Measurements from ENCODE around the gene GLRX. TPM values are rescaled to one million over a fixed set of nuclear protein-coding genes. Genes with fewer than 3 reads are reported as not detected.
"Not testable (repeated sequence)": the region's sequence is repeated elsewhere in the genome, so short reads cannot be mapped to it uniquely, and the experiment has no call there.

Gene GLRX, protein sequence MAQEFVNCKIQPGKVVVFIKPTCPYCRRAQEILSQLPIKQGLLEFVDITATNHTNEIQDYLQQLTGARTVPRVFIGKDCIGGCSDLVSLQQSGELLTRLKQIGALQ
- polyA plus RNA-seq (2013, experiment 1 of 2) = 80.8 TPM
- polyA plus RNA-seq (2013, experiment 2 of 2) = 81.5 TPM

DNA sequence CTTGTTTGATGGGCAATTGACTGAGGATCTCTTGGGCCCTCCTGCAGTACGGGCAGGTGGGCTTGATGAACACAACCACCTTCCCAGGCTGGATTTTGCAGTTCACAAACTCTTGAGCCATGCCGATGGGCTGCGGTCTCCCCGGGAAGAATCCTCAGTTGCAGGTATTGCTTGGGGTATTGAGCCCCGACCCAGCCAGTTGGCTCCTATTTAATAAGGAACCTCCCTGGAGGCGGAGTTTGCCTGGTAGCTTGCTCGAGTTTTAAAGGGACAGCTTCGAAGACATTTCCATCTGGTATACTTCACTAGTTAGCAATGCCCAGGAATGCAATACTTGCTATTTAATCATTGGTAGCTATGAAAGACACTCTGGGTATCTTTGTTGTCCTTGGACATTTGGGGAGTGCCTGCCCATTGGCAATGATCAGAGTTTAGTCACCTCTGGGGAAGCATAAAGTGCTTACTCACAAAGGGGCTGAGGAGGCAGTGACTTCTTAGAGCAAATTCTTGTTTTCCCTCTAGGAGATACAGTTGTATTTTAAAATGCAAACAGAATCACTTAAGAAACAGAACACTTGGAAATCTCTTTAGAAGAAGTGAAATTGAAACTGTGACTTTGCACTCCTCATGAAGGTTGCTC lies at the start of gene GLRX:
GLRX (minus strand) TSS at position 185 of the 640 bp plus-strand sequence; CDS start at position 121, 64 bp downstream.
- Histone ChIP-seq H3K27ac (ENCODE audit: low read depth, low read length, severe bottlenecking) (peak within 1 kb of the TSS; percentile 92), H3K4me3 (ENCODE audit: extremely low read depth, insufficient read depth, low read length, poor library complexity, severe bottlenecking) (peak within 1 kb of the TSS; percentile 72), H3K4me1 (ENCODE audit: control insufficient read depth, insufficient read depth, low read length, poor library complexity, severe bottlenecking) (peaks cover 46% of the 10 kb centered on the region), H3K9me3 (ENCODE audit: control insufficient read depth, low read length) (no peaks in the 10 kb centered on the region), H3K36me3 (ENCODE audit: control insufficient read depth, insufficient read depth, low read length) (peaks cover 7% of the 10 kb centered on the region)
- WGBS, 2 experiments (ENCODE audit: insufficient coverage in 2 of 2) = 0 to 1% methylated on average over 4 to 8 of the region's 8 CpGs

DNA sequence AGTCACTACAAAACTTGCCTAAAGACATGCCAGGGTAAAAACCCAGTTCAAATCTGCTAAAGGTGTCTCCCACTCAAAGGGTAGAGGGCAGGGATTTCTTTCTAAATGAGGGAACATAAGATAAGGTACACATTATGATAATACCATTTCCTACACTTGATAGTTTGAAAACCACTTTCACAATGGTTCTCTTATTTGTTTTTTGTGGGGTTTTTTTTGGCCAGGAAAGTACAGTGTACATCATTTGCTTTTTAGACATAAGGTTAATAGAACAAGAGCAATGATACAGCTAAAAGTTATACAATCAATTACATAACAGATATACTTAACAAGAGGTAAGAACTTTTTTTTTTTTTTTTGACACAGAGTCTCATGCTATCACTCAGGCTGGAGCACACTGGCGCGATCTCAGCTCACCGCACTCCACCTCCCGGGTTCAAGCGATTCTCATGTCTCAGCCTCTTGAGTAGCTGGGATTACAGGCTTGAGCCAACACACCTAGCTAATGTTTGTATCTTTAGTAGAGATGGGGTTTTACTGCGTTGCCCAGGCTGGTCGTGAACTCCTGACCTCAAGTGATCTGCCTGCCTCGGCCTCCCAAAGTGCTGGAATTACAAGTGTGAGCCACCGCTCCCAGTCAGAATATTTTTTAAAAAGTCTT lies 48.8 kb upstream of the GLRX start:
- H3K4me3 ChIP-seq (ENCODE audit: extremely low read depth, insufficient read depth, low read length, poor library complexity, severe bottlenecking) = no peak overlapping the region
- H3K4me1 ChIP-seq (ENCODE audit: control insufficient read depth, insufficient read depth, low read length, poor library complexity, severe bottlenecking) = peaks cover 7% of the 10 kb centered on the region
- 86 to 95% methylated on average over 3 to 8 of the region's 9 CpGs for WGBS, 2 experiments (ENCODE audit: insufficient coverage in 2 of 2)
- H3K27ac ChIP-seq (ENCODE audit: low read depth, low read length, severe bottlenecking) = no peak overlapping the region
- H3K36me3 ChIP-seq (ENCODE audit: control insufficient read depth, insufficient read depth, low read length) = no peaks in the 10 kb centered on the region
- H3K9me3 ChIP-seq (ENCODE audit: control insufficient read depth, low read length) = no peaks in the 10 kb centered on the region

DNA sequence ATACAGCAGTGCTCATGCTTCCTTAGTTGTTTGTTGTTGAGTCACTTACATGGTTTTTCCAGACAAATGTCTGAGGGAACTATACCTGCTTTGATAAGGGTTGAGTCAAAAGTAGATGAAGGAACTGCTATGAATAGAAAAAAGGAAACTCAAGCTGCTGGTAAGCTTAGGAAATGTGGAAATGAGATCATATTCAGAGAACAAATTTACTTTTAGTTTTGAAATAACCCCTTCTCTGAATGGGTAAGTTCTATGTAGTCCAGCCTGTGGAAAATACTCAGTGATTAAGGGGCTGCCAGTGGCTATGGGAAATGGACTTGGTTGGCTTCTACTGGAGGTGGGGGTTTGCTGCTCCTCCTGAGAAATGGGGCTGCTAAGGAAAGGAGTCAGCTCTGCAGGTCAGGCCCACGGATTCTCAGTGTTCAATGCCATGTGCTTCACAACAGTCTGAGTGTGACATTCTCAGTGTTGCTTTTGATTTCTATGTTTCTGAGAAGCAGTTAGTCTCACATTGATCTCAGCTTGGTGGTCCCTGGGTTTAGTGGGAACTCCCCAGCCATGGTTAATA lies 47.7 kb upstream of the GLRX start:
- no peaks in the 10 kb centered on the region for H3K36me3 ChIP-seq (ENCODE audit: control insufficient read depth, insufficient read depth, low read length)
- H3K4me3 ChIP-seq (ENCODE audit: extremely low read depth, insufficient read depth, low read length, poor library complexity, severe bottlenecking) = no peak overlapping the region
- H3K9me3 ChIP-seq (ENCODE audit: control insufficient read depth, low read length) = no peaks in the 10 kb centered on the region
- H3K27ac ChIP-seq (ENCODE audit: low read depth, low read length, severe bottlenecking) = no peak overlapping the region
- WGBS, 2 experiments (ENCODE audit: insufficient coverage in 2 of 2) = 86% methylated on average over 1 of the region's 1 CpG; no CpG with 5 or more reads in 1 of the 2 experiments
- peaks cover 7% of the 10 kb centered on the region for H3K4me1 ChIP-seq (ENCODE audit: control insufficient read depth, insufficient read depth, low read length, poor library complexity, severe bottlenecking)

GRCh38 chr5:95869173-95869855 lies 46.8 kb upstream of the GLRX start:
- H3K27ac ChIP-seq (ENCODE audit: low read depth, low read length, severe bottlenecking); H3K9me3 ChIP-seq (ENCODE audit: control insufficient read depth, low read length); H3K4me3 ChIP-seq (ENCODE audit: extremely low read depth, insufficient read depth, low read length, poor library complexity, severe bottlenecking); H3K4me1 ChIP-seq (ENCODE audit: control insufficient read depth, insufficient read depth, low read length, poor library complexity, severe bottlenecking); H3K36me3 ChIP-seq (ENCODE audit: control insufficient read depth, insufficient read depth, low read length): not testable (repeated sequence)
- 90% methylated on average over 2 of the region's 3 CpGs; no CpG with 5 or more reads in 1 of the 2 experiments for WGBS, 2 experiments (ENCODE audit: insufficient coverage in 2 of 2)

DNA sequence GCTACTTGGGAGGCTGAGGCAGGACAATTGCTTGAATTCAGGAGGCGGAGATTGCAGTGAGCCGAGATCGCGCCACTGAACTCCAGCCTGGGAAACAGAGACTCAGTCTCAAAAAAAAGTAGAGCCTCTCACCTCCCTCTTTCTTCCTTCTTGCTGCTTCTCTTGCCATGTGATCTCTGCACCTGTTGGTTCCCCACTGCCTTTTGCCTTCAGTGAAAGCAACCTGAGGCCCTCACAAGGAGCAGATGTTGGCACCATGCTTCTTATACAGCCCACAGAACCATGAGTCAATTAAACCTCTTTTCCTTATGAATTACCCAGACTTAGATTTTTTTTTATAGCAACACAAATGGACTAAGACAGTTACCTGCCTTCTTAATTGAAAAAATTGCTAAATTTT lies 45.6 kb upstream of the GLRX start:
- Histone ChIP-seq H3K36me3 (ENCODE audit: control insufficient read depth, insufficient read depth, low read length) (no peaks in the 10 kb centered on the region), H3K9me3 (ENCODE audit: control insufficient read depth, low read length) (no peaks in the 10 kb centered on the region), H3K4me1 (ENCODE audit: control insufficient read depth, insufficient read depth, low read length, poor library complexity, severe bottlenecking) (peaks cover 7% of the 10 kb centered on the region), H3K4me3 (ENCODE audit: extremely low read depth, insufficient read depth, low read length, poor library complexity, severe bottlenecking) (no peak overlapping the region), H3K27ac (ENCODE audit: low read depth, low read length, severe bottlenecking) (no peak overlapping the region)
- 90 to 95% methylated on average over 4 of the region's 4 CpGs for WGBS, 2 experiments (ENCODE audit: insufficient coverage in 2 of 2)

DNA sequence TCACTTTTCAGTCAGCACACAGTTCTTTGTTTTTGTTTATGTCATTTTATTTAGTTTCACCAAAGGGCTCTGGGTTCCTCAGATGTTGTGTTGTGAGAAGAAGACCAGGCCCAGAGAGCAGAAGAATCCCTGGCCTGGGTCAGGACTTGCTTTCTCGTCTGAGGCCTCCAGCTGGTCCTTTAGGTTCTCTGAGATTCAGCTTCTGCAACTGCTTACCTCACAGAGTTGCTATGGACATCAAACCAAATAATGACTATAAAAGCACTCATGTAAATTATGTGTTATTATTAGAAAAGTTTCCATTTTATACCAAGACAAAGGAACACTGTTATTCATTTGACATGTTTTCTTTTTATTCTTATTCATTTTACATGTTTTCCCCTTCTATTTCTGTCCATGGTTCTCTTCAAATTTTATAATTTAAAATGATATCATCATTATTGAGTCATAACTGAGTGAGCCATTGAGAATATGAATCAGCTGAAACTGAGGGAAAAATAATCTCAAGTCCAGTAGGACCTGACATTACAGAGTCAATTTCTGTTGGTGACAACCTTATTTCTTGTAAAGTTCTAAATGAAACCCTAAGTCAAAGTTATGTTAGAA lies 44.0 kb upstream of the GLRX start:
- H3K4me3 ChIP-seq (ENCODE audit: extremely low read depth, insufficient read depth, low read length, poor library complexity, severe bottlenecking) = no peak overlapping the region
- H3K27ac ChIP-seq (ENCODE audit: low read depth, low read length, severe bottlenecking) = no peak overlapping the region
- no peaks in the 10 kb centered on the region for H3K36me3 ChIP-seq (ENCODE audit: control insufficient read depth, insufficient read depth, low read length)
- no peaks in the 10 kb centered on the region for H3K9me3 ChIP-seq (ENCODE audit: control insufficient read depth, low read length)
- H3K4me1 ChIP-seq (ENCODE audit: control insufficient read depth, insufficient read depth, low read length, poor library complexity, severe bottlenecking) = peaks cover 16% of the 10 kb centered on the region
- 100% methylated on average over 1 of the region's 1 CpG for WGBS, 2 experiments (ENCODE audit: insufficient coverage in 2 of 2)

DNA sequence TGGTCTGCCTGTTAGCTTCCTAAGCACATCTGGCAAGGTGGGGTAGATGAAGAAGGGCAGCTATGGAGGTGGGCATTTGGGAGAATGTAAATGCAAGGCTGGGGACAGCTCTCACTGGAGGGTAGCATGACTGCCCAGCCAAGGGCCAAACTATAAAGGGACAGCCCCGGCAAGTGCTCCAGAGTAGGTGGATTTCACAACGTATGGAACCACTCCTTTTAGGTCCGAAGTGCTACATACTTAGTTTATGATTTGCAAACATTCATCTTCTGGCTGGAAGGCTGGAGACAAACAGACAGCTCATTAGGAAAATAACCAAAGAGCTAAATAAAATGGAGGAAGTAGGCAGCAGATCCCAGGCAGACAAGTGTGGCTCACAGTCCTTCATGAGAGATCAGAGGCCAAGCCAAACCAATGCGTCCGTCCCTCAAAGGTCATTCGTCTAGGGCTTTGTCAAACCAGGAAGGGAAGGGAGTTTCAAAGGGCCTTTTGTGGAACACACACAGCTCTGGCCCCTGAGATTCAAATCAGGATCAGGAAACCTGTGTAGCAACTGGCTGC lies 42.5 kb upstream of the GLRX start:
- WGBS, 2 experiments (ENCODE audit: insufficient coverage in 2 of 2) = 79 to 88% methylated on average over 6 of the region's 6 CpGs
- H3K36me3 ChIP-seq (ENCODE audit: control insufficient read depth, insufficient read depth, low read length) = no peaks in the 10 kb centered on the region
- H3K27ac ChIP-seq (ENCODE audit: low read depth, low read length, severe bottlenecking) = peak overlapping the region; percentile 1
- H3K4me1 ChIP-seq (ENCODE audit: control insufficient read depth, insufficient read depth, low read length, poor library complexity, severe bottlenecking) = peaks cover 17% of the 10 kb centered on the region
- H3K4me3 ChIP-seq (ENCODE audit: extremely low read depth, insufficient read depth, low read length, poor library complexity, severe bottlenecking) = no peak overlapping the region
- H3K9me3 ChIP-seq (ENCODE audit: control insufficient read depth, low read length) = no peaks in the 10 kb centered on the region

DNA sequence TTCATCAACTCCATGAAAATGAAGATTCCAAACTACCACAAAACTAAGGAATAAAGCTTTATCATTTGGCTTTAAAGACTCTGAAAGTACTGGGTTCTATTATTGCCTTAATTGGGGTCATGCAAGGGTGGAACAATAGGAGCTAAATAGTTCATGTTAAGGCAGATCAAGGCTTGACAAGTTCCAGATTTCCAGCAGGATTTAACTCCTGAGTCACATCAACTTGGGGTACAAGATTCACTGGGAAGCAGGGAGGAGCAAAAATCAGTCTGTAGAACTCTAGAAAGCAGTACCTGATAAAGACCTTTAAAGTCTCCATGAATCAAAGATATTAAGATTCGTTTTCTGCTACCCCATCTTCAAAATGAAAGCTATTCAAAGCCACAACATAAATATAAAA lies 41.9 kb upstream of the GLRX start:
- H3K4me1 ChIP-seq (ENCODE audit: control insufficient read depth, insufficient read depth, low read length, poor library complexity, severe bottlenecking) = peaks cover 22% of the 10 kb centered on the region
- no peak overlapping the region for H3K4me3 ChIP-seq (ENCODE audit: extremely low read depth, insufficient read depth, low read length, poor library complexity, severe bottlenecking)
- no peaks in the 10 kb centered on the region for H3K9me3 ChIP-seq (ENCODE audit: control insufficient read depth, low read length)
- no peak overlapping the region for H3K27ac ChIP-seq (ENCODE audit: low read depth, low read length, severe bottlenecking)
- WGBS, 2 experiments (ENCODE audit: insufficient coverage in 2 of 2) = 71% methylated on average over 1 of the region's 1 CpG; no CpG with 5 or more reads in 1 of the 2 experiments
- no peaks in the 10 kb centered on the region for H3K36me3 ChIP-seq (ENCODE audit: control insufficient read depth, insufficient read depth, low read length)

DNA sequence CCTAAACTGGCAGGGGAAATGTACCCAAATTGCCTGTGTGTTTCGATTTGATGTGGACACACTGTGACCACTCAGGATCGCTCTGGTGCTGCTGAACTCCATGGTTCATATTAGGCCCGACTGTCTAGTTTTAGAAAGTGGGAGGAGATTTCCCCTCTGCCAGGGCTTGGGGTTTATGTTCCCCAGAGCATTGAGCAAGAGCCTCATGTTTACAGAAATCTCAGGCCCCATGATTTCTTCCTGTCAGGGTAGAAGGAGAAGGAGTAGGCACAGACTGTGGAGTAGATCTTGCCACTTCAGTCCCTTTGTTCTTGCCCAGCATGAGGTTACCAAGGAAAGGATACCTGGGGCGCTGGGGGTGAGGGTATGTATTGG lies 40.8 kb upstream of the GLRX start:
- H3K36me3 ChIP-seq (ENCODE audit: control insufficient read depth, insufficient read depth, low read length) = no peaks in the 10 kb centered on the region
- WGBS, 2 experiments (ENCODE audit: insufficient coverage in 2 of 2) = 92 to 100% methylated on average over 3 to 4 of the region's 4 CpGs
- peaks cover 24% of the 10 kb centered on the region for H3K4me1 ChIP-seq (ENCODE audit: control insufficient read depth, insufficient read depth, low read length, poor library complexity, severe bottlenecking)
- no peak overlapping the region for H3K27ac ChIP-seq (ENCODE audit: low read depth, low read length, severe bottlenecking)
- H3K4me3 ChIP-seq (ENCODE audit: extremely low read depth, insufficient read depth, low read length, poor library complexity, severe bottlenecking) = no peak overlapping the region
- no peaks in the 10 kb centered on the region for H3K9me3 ChIP-seq (ENCODE audit: control insufficient read depth, low read length)

Data from mesodermal cell (in vitro differentiated cells).